ENCODE data around the gene ROR2. TPM values are rescaled to one million over a fixed set of nuclear protein-coding genes. Genes with fewer than 3 reads are reported as not detected.

The ROR2 gene
- total RNA-seq, 1 experiment from 2014 or later: 2.7 TPM

DNA sequence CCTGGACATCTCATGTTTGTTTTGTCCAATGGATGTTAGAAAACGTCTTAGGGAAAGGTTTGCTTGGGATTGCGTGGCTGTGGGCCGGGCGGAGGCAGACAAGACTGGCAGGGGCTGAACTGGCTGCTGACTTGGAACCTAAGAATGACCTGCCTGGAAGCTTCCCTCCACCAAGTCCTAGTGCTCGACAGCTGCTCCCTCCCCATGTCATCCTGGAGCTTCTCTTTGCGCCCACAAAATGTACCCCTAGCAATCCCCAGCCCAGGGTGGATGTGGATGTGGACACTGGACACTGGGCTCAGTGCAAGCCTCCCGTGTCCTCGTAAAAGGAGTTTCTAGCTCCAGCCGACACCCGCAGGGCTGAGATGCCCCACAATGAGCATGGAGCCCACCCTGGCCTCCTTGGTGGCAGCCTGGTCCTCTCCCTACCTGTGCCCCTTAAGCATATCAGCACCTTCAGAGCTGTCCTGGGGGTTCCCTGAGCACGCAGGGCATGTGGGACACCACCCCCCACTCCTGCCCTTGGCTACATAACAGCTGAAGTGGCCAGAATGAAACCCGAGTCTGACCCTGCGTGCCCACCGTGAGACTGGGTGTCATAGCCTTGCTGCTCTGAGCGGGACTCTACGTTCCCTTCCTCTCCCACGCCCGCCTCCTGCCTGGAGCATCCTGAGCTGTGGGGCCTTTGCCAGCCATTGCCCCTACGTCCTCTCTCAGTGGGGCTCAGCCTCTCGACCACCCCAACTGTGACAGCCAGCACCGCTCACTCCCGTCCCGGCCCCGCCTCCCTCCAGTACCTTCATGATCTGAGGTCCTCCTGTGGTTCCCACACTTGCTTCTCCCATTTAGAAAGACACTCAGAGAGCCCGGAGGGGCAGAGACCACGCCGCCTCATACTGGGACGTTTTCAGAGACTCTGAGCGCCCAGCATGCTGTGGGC, 180.8 kb downstream of the ROR2 start:
- Histone ChIP-seq H3K27ac (ENCODE audit: insufficient read length, low read depth, low read length) (no peak overlapping the region), H3K9ac (ENCODE audit: extremely low read depth, insufficient read length, low read length) (no peak overlapping the region), H3K14ac (ENCODE audit: insufficient read depth, low read length) (no peak overlapping the region), H2BK15ac (ENCODE audit: low read depth, low read length) (no peak overlapping the region), H3T11ph (ENCODE audit: low read length) (no peak overlapping the region), H2BK20ac (ENCODE audit: low read depth, low read length, poor library complexity, severe bottlenecking) (no peak overlapping the region), H3K18ac (ENCODE audit: insufficient read length, low read depth, low read length) (no peak overlapping the region), H2BK120ac (ENCODE audit: low read depth, low read length, poor library complexity, severe bottlenecking) (no peak overlapping the region), H2AFZ (ENCODE audit: low read length) (no peak overlapping the region), H3K9me3 (ENCODE audit: control insufficient read depth, low read depth, low read length) (no peaks in the 10 kb centered on the region), H3K4ac (ENCODE audit: low read depth, low read length) (no peak overlapping the region), H2BK12ac (ENCODE audit: insufficient read length, low read depth, low read length) (no peak overlapping the region), H3K56ac (ENCODE audit: insufficient read length, low read depth, low read length) (no peak overlapping the region), H3K79me1 (ENCODE audit: insufficient read depth, low read depth, low read length, poor library complexity, severe bottlenecking) (no peaks in the 10 kb centered on the region), H3K23ac (ENCODE audit: insufficient read length, low read depth, low read length) (no peak overlapping the region), H3K4me2 (ENCODE audit: insufficient read depth, insufficient read length, low read length) (no peak overlapping the region), H2AK5ac (ENCODE audit: insufficient read length, low read length) (no peak overlapping the region), H4K91ac (ENCODE audit: insufficient read length, low read depth, low read length) (no peak overlapping the region), H4K5ac (ENCODE audit: insufficient read length, low read depth, low read length) (no peak overlapping the region), H3K23me2 (ENCODE audit: insufficient read length, low read depth, low read length, poor library complexity, severe bottlenecking) (no peaks in the 10 kb centered on the region), H3K4me1 (ENCODE audit: insufficient read depth, low read length) (no peaks in the 10 kb centered on the region), H4K20me1 (ENCODE audit: control insufficient read depth, insufficient read depth, insufficient read length) (no peaks in the 10 kb centered on the region), H4K8ac (replicated peaks; ENCODE audit: insufficient read length, low read depth, low read length) (no peak overlapping the region), H3K79me2 (ENCODE audit: insufficient read depth, low read length) (no peaks in the 10 kb centered on the region), H3K27me3 (ENCODE audit: insufficient read depth, low read length) (no peaks in the 10 kb centered on the region), H2BK5ac (ENCODE audit: insufficient read length, low read length) (no peak overlapping the region)
- H3K4me3 Mint-ChIP-seq: no peak overlapping the region
- peaks cover 0 to 2% (median 0%) of the 10 kb centered on the region in 3 experiments; a peak in 2 of 7 replicates for H3K36me3 Mint-ChIP-seq (ENCODE audit: insufficient read depth in 1 of 3, low read depth in 3 of 3)
- WGBS (ENCODE audit: extremely low coverage, insufficient read length, low lambda C conversion rate): no CpG with 5 or more reads among the region's 29 CpGs
- peaks cover 4 to 8% of the 10 kb centered on the region in 2 experiments; a peak in 3 of 5 replicates for H3K9me3 Mint-ChIP-seq
- TF ChIP-seq, protein P1, sequence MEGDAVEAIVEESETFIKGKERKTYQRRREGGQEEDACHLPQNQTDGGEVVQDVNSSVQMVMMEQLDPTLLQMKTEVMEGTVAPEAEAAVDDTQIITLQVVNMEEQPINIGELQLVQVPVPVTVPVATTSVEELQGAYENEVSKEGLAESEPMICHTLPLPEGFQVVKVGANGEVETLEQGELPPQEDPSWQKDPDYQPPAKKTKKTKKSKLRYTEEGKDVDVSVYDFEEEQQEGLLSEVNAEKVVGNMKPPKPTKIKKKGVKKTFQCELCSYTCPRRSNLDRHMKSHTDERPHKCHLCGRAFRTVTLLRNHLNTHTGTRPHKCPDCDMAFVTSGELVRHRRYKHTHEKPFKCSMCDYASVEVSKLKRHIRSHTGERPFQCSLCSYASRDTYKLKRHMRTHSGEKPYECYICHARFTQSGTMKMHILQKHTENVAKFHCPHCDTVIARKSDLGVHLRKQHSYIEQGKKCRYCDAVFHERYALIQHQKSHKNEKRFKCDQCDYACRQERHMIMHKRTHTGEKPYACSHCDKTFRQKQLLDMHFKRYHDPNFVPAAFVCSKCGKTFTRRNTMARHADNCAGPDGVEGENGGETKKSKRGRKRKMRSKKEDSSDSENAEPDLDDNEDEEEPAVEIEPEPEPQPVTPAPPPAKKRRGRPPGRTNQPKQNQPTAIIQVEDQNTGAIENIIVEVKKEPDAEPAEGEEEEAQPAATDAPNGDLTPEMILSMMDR (conservative IDR thresholded peaks at IDR 0.05): no peak
- peaks cover 3% of the 10 kb centered on the region; the same call in 1 of the 2 replicates for H3K27me3 Mint-ChIP-seq (ENCODE audit: low read depth)
- peaks cover 6 to 13% of the 10 kb centered on the region in 2 experiments; a peak in 3 of 4 replicates for H3K4me1 Mint-ChIP-seq
- no peak for DNase-seq
- no peak overlapping the region; a peak in 1 of 7 replicates for H3K27ac Mint-ChIP-seq
